Suprapubic skin (tissue), 4 donors: Measurements from ENCODE around the gene CELF5.

ENCODE experiments used
- CTCF ChIP-seq, 2 donors: fragments of 200-600 bp in 1 of 2; fragments of 450-650 bp in 1 of 2; sonication (generic) in 1 of 2; IDR thresholded peaks; one replicate each; pipeline ENCODE4 v1.5.1; 2016 to 2019; ENCODE audit warnings: antibody characterized with exemption in 2 of 2, mild to moderate bottlenecking in 1 of 2, moderate library complexity in 1 of 2
- POLR2A ChIP-seq, 2 donors: fragments of 450-650 bp; IDR thresholded peaks; one replicate each; pipeline ENCODE4 v1.6.1; 2017; ENCODE audit warnings: antibody characterized with exemption in 2 of 2, mild to moderate bottlenecking in 2 of 2, moderate library complexity in 2 of 2
- POLR2AphosphoS5 ChIP-seq, 3 donors: sonication (generic); formaldehyde crosslinking; IDR thresholded peaks; one replicate each; pipeline ENCODE4 v1.6.1; 2017; ENCODE audit warnings: antibody characterized with exemption in 3 of 3

- peak in 1 of 2 donors; percentile 19 for TF ChIP-seq CTCF (IDR thresholded peaks at IDR 0.05)
- TF ChIP-seq POLR2AphosphoS5 (IDR thresholded peaks at IDR 0.05) = peak in 1 of 3 donors; percentile 68
- no peak for TF ChIP-seq POLR2A (IDR thresholded peaks at IDR 0.05)
These were observed 119.4 kb downstream of the CELF5 start for GRCh38 chr19:3343619-3344502.
